ENCODE measurements around the gene SSU72.
A peak's percentile ranks its signal among the peaks of the same experiment; 100 is the strongest.
"Not testable (repeated sequence)": the region's sequence is repeated elsewhere in the genome, so short reads cannot be mapped to it uniquely, and the experiment has no call there.

SSU72 gene

DNA sequence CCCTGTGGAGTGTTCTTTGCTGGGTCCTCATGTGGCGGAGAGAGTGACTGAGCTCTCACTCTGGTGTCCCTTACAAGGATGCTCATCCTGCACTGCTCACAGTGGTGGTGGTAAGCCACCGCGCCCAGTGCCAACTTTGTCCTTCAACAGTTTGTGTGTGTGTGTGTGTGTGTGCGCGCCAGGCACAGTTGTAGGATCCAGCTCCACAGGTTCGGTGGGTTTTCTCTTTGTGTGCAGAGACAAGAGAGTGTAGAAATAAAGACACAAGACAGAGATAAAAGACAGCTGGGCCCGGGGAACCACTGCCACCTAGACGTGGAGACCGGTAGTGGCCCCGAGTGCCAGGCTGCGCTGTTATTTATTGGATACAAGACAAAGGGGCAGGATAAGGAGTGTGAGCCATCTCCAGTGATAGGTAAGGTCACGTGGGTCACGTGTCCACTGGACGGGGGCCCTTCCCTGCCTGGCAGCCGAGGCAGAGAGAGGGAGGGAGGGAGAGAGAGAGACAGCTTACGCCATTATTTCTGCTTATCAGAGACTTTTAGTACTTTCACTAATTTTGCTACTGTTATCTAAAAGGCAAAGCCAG is 69.8 kb downstream of the SSU72 start:
- H3K79me2 ChIP-seq (ENCODE audit: insufficient read depth, low read length); H3K36me3 ChIP-seq (ENCODE audit: low read length); H3K9me3 ChIP-seq (ENCODE audit: insufficient read depth, low read length); H4K20me1 ChIP-seq (ENCODE audit: low read depth, low read length); H3K4me3 ChIP-seq (ENCODE audit: insufficient read depth, low read length, poor library complexity, severe bottlenecking); H3K27me3 ChIP-seq (ENCODE audit: low read length); H3K9me2 ChIP-seq (replicated peaks; ENCODE audit: insufficient read depth, low read length): not testable (repeated sequence)
- Histone ChIP-seq H2AFZ (ENCODE audit: low read depth, low read length, severe bottlenecking) (peak overlapping the region; percentile 61), H3F3A (ENCODE audit: insufficient read depth) (peaks cover 15% of the 10 kb centered on the region; the same call in 1 of the 2 replicates), H3K27ac (ENCODE audit: low read depth, low read length) (0 out of 2 replicates have a peak overlapping the region, but pooled peaks have one; percentile 26), H3K9ac (ENCODE audit: low read length) (0 out of 2 replicates have a peak overlapping the region, but pooled peaks have one; percentile 0), H3K4me2 (ENCODE audit: low read depth, low read length, poor library complexity, severe bottlenecking) (peak overlapping the region; percentile 37)
- TF ChIP-seq, protein P1, sequence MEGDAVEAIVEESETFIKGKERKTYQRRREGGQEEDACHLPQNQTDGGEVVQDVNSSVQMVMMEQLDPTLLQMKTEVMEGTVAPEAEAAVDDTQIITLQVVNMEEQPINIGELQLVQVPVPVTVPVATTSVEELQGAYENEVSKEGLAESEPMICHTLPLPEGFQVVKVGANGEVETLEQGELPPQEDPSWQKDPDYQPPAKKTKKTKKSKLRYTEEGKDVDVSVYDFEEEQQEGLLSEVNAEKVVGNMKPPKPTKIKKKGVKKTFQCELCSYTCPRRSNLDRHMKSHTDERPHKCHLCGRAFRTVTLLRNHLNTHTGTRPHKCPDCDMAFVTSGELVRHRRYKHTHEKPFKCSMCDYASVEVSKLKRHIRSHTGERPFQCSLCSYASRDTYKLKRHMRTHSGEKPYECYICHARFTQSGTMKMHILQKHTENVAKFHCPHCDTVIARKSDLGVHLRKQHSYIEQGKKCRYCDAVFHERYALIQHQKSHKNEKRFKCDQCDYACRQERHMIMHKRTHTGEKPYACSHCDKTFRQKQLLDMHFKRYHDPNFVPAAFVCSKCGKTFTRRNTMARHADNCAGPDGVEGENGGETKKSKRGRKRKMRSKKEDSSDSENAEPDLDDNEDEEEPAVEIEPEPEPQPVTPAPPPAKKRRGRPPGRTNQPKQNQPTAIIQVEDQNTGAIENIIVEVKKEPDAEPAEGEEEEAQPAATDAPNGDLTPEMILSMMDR (IDR thresholded peaks at IDR 0.05; ENCODE audit: insufficient read depth, low read length, poor library complexity, severe bottlenecking): peak; percentile 38

DNA sequence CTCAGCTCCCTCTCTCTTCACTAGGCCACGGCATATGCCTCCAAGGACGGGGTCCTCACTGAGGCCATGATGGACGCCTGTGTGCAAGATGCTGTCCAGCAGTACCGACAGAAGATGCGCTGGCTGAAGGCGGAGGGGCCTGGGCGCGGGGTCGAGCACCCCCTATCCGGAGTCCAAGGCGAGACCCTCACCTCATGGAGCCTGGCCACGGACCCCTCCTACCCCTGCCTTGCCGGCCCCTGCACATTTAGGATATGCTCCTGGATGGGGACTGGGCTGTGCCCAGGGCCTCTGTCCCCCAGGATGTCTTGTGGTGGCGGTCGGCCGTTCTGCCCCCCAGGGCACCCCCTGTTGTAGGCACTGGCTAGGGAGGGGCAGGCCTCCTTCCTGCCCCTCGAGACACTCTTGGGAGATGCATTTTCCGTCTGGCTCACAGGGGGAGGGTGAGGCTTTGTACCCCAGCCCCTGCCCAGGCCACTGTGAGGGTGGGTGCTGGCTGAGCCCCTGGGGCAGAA is 79.1 kb downstream of the SSU72 start:
- H3K9me2 ChIP-seq (replicated peaks; ENCODE audit: insufficient read depth, low read length); H3K36me3 ChIP-seq (ENCODE audit: low read length); H3K9ac ChIP-seq (ENCODE audit: low read length); H3F3A ChIP-seq (ENCODE audit: insufficient read depth); H3K4me3 ChIP-seq (ENCODE audit: insufficient read depth, low read length, poor library complexity, severe bottlenecking); H3K27me3 ChIP-seq (ENCODE audit: low read length); H3K9me3 ChIP-seq (ENCODE audit: insufficient read depth, low read length); H3K79me2 ChIP-seq (ENCODE audit: insufficient read depth, low read length); H2AFZ ChIP-seq (ENCODE audit: low read depth, low read length, severe bottlenecking); H4K20me1 ChIP-seq (ENCODE audit: low read depth, low read length); H3K4me2 ChIP-seq (ENCODE audit: low read depth, low read length, poor library complexity, severe bottlenecking); H3K27ac ChIP-seq (ENCODE audit: low read depth, low read length): not testable (repeated sequence)

DNA sequence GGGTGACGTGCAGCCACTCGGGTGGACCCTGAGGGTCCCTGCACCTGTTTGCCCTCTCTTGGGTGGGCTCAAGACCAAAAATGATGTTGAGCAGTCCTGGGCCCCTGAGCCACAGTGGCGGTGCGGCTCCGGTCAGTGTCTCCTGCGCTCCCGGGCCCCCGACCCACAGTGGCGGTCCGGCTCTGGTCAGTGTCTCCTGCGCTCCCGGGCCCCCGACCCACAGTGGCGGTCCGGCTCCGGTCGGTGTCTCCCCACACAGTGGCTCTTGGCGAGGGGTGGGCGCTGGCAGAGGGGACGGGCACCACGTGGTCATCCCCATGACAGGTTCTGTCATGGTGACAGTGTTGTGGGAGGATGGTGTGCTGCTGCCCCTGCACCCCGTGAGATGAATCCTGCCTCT is 80.4 kb downstream of the SSU72 start:
- not testable (repeated sequence) for H3K27ac ChIP-seq (ENCODE audit: low read depth, low read length); H3K36me3 ChIP-seq (ENCODE audit: low read length); H3K9ac ChIP-seq (ENCODE audit: low read length); H3K4me2 ChIP-seq (ENCODE audit: low read depth, low read length, poor library complexity, severe bottlenecking); H3K79me2 ChIP-seq (ENCODE audit: insufficient read depth, low read length); H4K20me1 ChIP-seq (ENCODE audit: low read depth, low read length); H3K9me2 ChIP-seq (replicated peaks; ENCODE audit: insufficient read depth, low read length); H3K4me3 ChIP-seq (ENCODE audit: insufficient read depth, low read length, poor library complexity, severe bottlenecking); H3K9me3 ChIP-seq (ENCODE audit: insufficient read depth, low read length); H2AFZ ChIP-seq (ENCODE audit: low read depth, low read length, severe bottlenecking); H3F3A ChIP-seq (ENCODE audit: insufficient read depth); H3K27me3 ChIP-seq (ENCODE audit: low read length)
